H1 (cell line): ENCODE data around the gene RYR3. TPM values are rescaled to one million over a fixed set of nuclear protein-coding genes. Genes with fewer than 3 reads are reported as not detected.

ENCODE experiments used
- CTCF ChIA-PET: fragments of 300-600 bp; sonication (Branson Sonifier 250); formaldehyde crosslinking; loops from one replicate; lab custom pipeline; 2021; ENCODE audit not compliant: partially characterized antibody; lab: Charles Lee
- POLR2A ChIA-PET: fragments of 300-600 bp; sonication (Branson Sonifier 250); formaldehyde crosslinking; loops from one replicate; lab custom pipeline; 2021; ENCODE audit warnings: inconsistent platforms; ENCODE audit not compliant: partially characterized antibody; lab: Charles Lee
- DNase-seq, 2 experiments: peaks; one replicate each; pipeline versions ENCODE4 v3.0.0 to v3.0.0-alpha.2; 2010 to 2022; ENCODE audit warnings: low spot score in 2 of 2, low read depth in 1 of 2, mixed read lengths in 1 of 2
- FAIRE-seq: peaks from 2 replicates; lab custom pipeline; 2011; peaks lifted over from hg19 to GRCh38; lab: Jason Lieb, UNC
- H2AFZ ChIP-seq: 2 replicates; pipeline ENCODE4 v1.8.1; 2012; ENCODE audit warnings: low read length, inconsistent platforms
- H2AK5ac ChIP-seq: 2 replicates; pipeline ENCODE4 v1.6.1; 2013; ENCODE audit warnings: low read depth, low read length
- H2BK120ac ChIP-seq: replicated peaks from 2 replicates; pipeline ENCODE3; 2013; ENCODE audit warnings: low read depth, low read length, inconsistent platforms
- H2BK12ac ChIP-seq: 2 replicates; pipeline ENCODE4 v1.6.1; 2013; ENCODE audit warnings: low read depth, low read length
- H2BK15ac ChIP-seq: 2 replicates; pipeline ENCODE4 v1.6.1; 2013; ENCODE audit warnings: low read length
- H2BK20ac ChIP-seq: 2 replicates; pipeline ENCODE4 v1.6.1; 2013; ENCODE audit warnings: low read length
- H2BK5ac ChIP-seq: 2 replicates; pipeline ENCODE4 v1.6.1; 2013; ENCODE audit warnings: low read depth, low read length
- H3K14ac ChIP-seq: 2 replicates; pipeline ENCODE4 v1.6.1; 2013; ENCODE audit warnings: inconsistent platforms; ENCODE audit not compliant: insufficient read length
- H3K18ac ChIP-seq: 2 replicates; pipeline ENCODE4 v1.6.1; 2013; ENCODE audit warnings: low read length; ENCODE audit errors: extremely low read depth
- H3K23ac ChIP-seq: 2 replicates; pipeline ENCODE4 v1.6.1; 2013; ENCODE audit warnings: inconsistent platforms; ENCODE audit not compliant: insufficient read length
- H3K23me2 ChIP-seq: 2 replicates; pipeline ENCODE4 v1.6.1; 2013; ENCODE audit warnings: low read depth, low read length
- H3K27ac ChIP-seq: 2 replicates; pipeline ENCODE4 v1.6.1; 2011; ENCODE audit warnings: low read depth, low read length, inconsistent platforms
- H3K27me3 ChIP-seq, 4 experiments: replicated peaks in 1 of 4; 1 replicate in 1 of 4; 2 replicates in 3 of 4; pipeline versions ENCODE4 v1.6.1 to v1.8.1; 2011 to 2013; ENCODE audit warnings: low read length in 3 of 4, mild to moderate bottlenecking in 3 of 4, inconsistent platforms in 2 of 4, mixed read lengths in 2 of 4, moderate library complexity in 1 of 4; ENCODE audit not compliant: control insufficient read depth in 3 of 4, insufficient read depth in 3 of 4; ENCODE audit errors: extremely low read depth in 1 of 4
- H3K36me3 ChIP-seq, 4 experiments: 2 replicates each; pipeline versions ENCODE4 v1.6.1 to v1.8.1; 2011 to 2013; ENCODE audit warnings: mild to moderate bottlenecking in 4 of 4, low read length in 3 of 4, moderate library complexity in 2 of 4, control low read depth in 1 of 4, inconsistent platforms in 1 of 4; ENCODE audit not compliant: insufficient read depth in 4 of 4, control insufficient read depth in 2 of 4
- H3K4ac ChIP-seq: replicated peaks from 2 replicates; pipeline ENCODE3; 2013; ENCODE audit warnings: low read length, low read depth, mixed read lengths, inconsistent platforms; ENCODE audit not compliant: insufficient read length
- H3K4me1 ChIP-seq, 4 experiments: replicated peaks in 1 of 4; 1 replicate in 1 of 4; 2 replicates in 3 of 4; pipeline versions ENCODE4 v1.6.1 to v1.8.1; 2011 to 2013; ENCODE audit warnings: low read length in 3 of 4, inconsistent platforms in 2 of 4, mixed read lengths in 1 of 4; ENCODE audit not compliant: insufficient read depth in 4 of 4, control insufficient read depth in 3 of 4
- H3K4me2 ChIP-seq, 2 experiments: 2 replicates each; pipeline versions ENCODE4 v1.6.1 to v1.8.1; 2011 to 2013; ENCODE audit warnings: low read depth in 2 of 2, low read length in 2 of 2, control low read depth in 1 of 2, inconsistent platforms in 1 of 2, mild to moderate bottlenecking in 1 of 2; ENCODE audit not compliant: insufficient read depth in 1 of 2
- H3K4me3 ChIP-seq, 4 experiments: fragments of 200-600, 300-600 bp in 1 of 4; sonication (generic), shearing (Covaris generic), sonication (Bioruptor Twin) in 1 of 4; 2 replicates each; pipeline versions ENCODE4 v1.5.1 to v1.8.1; 2011 to 2016; ENCODE audit warnings: low read length in 4 of 4, low read depth in 3 of 4, control low read depth in 2 of 4, inconsistent platforms in 2 of 4, mild to moderate bottlenecking in 2 of 4, mixed read lengths in 1 of 4, moderate library complexity in 1 of 4; ENCODE audit not compliant: insufficient read depth in 2 of 4; ENCODE audit errors: extremely low read depth in 1 of 4
- H3K56ac ChIP-seq: replicated peaks from 2 replicates; pipeline ENCODE3; 2013; ENCODE audit warnings: low read depth, mild to moderate bottlenecking, mixed read lengths, low read length, inconsistent platforms; ENCODE audit not compliant: insufficient read length
- H3K79me1 ChIP-seq: 2 replicates; pipeline ENCODE4 v1.6.1; 2013; ENCODE audit warnings: low read depth, low read length, control low read depth
- H3K79me2 ChIP-seq, 2 experiments: 2 replicates each; pipeline versions ENCODE4 v1.6.1 to v1.8.1; 2012 to 2013; ENCODE audit warnings: low read length in 2 of 2, mild to moderate bottlenecking in 2 of 2, inconsistent platforms in 1 of 2; ENCODE audit not compliant: insufficient read depth in 2 of 2, control insufficient read depth in 1 of 2
- H3K9ac ChIP-seq, 4 experiments: replicated peaks in 1 of 4; 1 replicate in 1 of 4; 2 replicates in 3 of 4; pipeline versions ENCODE4 v1.6.1 to v1.8.1; 2011 to 2013; ENCODE audit warnings: low read depth in 3 of 4, low read length in 3 of 4, control low read depth in 2 of 4, mild to moderate bottlenecking in 2 of 4, moderate library complexity in 2 of 4, inconsistent platforms in 1 of 4; ENCODE audit errors: extremely low read depth in 1 of 4
- H3K9me3 ChIP-seq, 2 experiments: 2 replicates each; pipeline versions ENCODE4 v1.6.1 to v1.8.1; 2012 to 2013; ENCODE audit warnings: mild to moderate bottlenecking in 2 of 2, moderate library complexity in 2 of 2, control low read depth in 1 of 2, inconsistent platforms in 1 of 2, low read depth in 1 of 2, low read length in 1 of 2, mixed read lengths in 1 of 2; ENCODE audit not compliant: insufficient read depth in 2 of 2
- H4K20me1 ChIP-seq, 2 experiments: replicated peaks in 1 of 2; 2 replicates each; pipeline versions ENCODE3 to v1.8.1; 2011 to 2013; ENCODE audit warnings: inconsistent platforms in 2 of 2, low read length in 2 of 2, mild to moderate bottlenecking in 1 of 2; ENCODE audit not compliant: insufficient read depth in 2 of 2, control insufficient read depth in 1 of 2
- H4K5ac ChIP-seq: 2 replicates; pipeline ENCODE4 v1.6.1; 2013; ENCODE audit warnings: low read length, low read depth, mixed read lengths, inconsistent platforms; ENCODE audit not compliant: insufficient read length
- H4K8ac ChIP-seq: 2 replicates; pipeline ENCODE4 v1.8.0; 2013; ENCODE audit warnings: mild to moderate bottlenecking, moderate library complexity, low read length, inconsistent platforms; ENCODE audit not compliant: insufficient read depth; ENCODE audit errors: extremely low read depth
- H4K91ac ChIP-seq: replicated peaks from 2 replicates; pipeline ENCODE3; 2013; ENCODE audit warnings: low read length, mixed read lengths, inconsistent platforms; ENCODE audit not compliant: insufficient read length
- CHD1 ChIP-seq: IDR thresholded peaks from 2 replicates; pipeline ENCODE4 v1.6.1; 2012; ENCODE audit warnings: low read depth, low read length, improper control_type of control experiment
- FOSL1 ChIP-seq: IDR thresholded peaks from 2 replicates; pipeline ENCODE4 v1.6.1; 2011; ENCODE audit warnings: mild to moderate bottlenecking, low read depth, low read length, moderate library complexity; ENCODE audit not compliant: insufficient read depth
- KDM4A ChIP-seq: IDR thresholded peaks from one replicate; pipeline ENCODE4 v1.7.1; 2012; ENCODE audit warnings: low read depth, mild to moderate bottlenecking, moderate library complexity, low read length, inconsistent platforms; ENCODE audit not compliant: severe bottlenecking
- WGBS, 2 experiments: shearing (Covaris generic) in 1 of 2; methylation state at CpG; one replicate each; pipeline versions ENCODE4 v1.1.6 to v1.1.7; 2013 to 2015; ENCODE audit warnings: low lambda C conversion rate in 2 of 2, mixed read lengths in 2 of 2, inconsistent platforms in 1 of 2, low coverage in 1 of 2, missing lambda C conversion rate in 1 of 2; ENCODE audit not compliant: insufficient replicate concordance in 2 of 2, insufficient coverage in 1 of 2, insufficient read length in 1 of 2; ENCODE audit errors: extremely low coverage in 1 of 2, missing lambda C conversion rate in 1 of 2; 5-methylcytosine and 5-hydroxymethylcytosine counted together
- polyA plus RNA-seq, 7 experiments: library from polyadenylated mRNA; depleted of rRNA in 3 of 7; stranded (reverse) in 5 of 7; unstranded in 2 of 7; fragments of >200 nt in 5 of 7; fragments of 200-250 nt in 2 of 7; gene quantifications; 1 replicate in 5 of 7; 2 replicates in 1 of 7; 4 replicates in 1 of 7; pipeline versions ENCODE4 v1.2.1 to v1.2.3, GENCODE V29; 2011 to 2013; ENCODE audit warnings: missing spikeins in 2 of 7, mixed read lengths in 2 of 7
- total RNA-seq: library from RNA; stranded (reverse); fragmentation: NEBNext Ultra II Directional; extraction: Animal tissue kit (Norgen Biotek cat#: 25700); gene quantifications from 2 replicates; pipeline ENCODE4 v1.2.1, GENCODE V29; 2021

RYR3 gene
- total and polyA plus RNA-seq, 2 of the 8 experiments (the other 6 are each of a cell fraction or from before 2014, with no cell fraction given): 0.33 to 3.4 TPM

- Histone ChIP-seq H2AK5ac (no peak overlapping the region), H3K14ac (no peak overlapping the region), H4K20me1 (no peaks in the 10 kb centered on the region), H3K4ac (no peak overlapping the region), H3K79me2 (no peaks in the 10 kb centered on the region), H2BK15ac (no peak overlapping the region), H2AFZ (no peak overlapping the region), H3K36me3 (no peaks in the 10 kb centered on the region), H3K56ac (no peak overlapping the region), H2BK20ac (no peak overlapping the region), H3K27me3 (no peaks in the 10 kb centered on the region), H3K9ac (no peak overlapping the region), H3K9me3 (no peaks in the 10 kb centered on the region), H4K8ac (no peak overlapping the region), H2BK5ac (no peak overlapping the region), H2BK120ac (no peak overlapping the region), H4K5ac (no peak overlapping the region), H3K27ac (no peak overlapping the region), H3K79me1 (no peaks in the 10 kb centered on the region), H3K4me1 (peaks cover 0 to 2% (median 0%) of the 10 kb centered on the region in 4 experiments; a peak in 1 of 7 replicates), H4K91ac (no peak overlapping the region), H3K23ac (no peak overlapping the region), H2BK12ac (no peak overlapping the region), H3K4me2 (no peak overlapping the region), H3K23me2 (no peaks in the 10 kb centered on the region), H3K18ac (no peak overlapping the region), H3K4me3 (no peak overlapping the region)
- ChIA-PET POLR2A (interaction anchor here (0.6 kb wide), 1 partner anchor 44 kb away, joined by 6 read pairs; no protein-coding TSS in a partner anchor), CTCF (no interaction called here)
- 98% methylated on average over 3 of the region's 3 CpGs; no CpG with 5 or more reads in 1 of the 2 experiments for WGBS, 2 experiments
- DNase-seq (no peak), FAIRE-seq (no peak)
- TF ChIP-seq CHD1: no peak
- no peak for TF ChIP-seq FOSL1
- no peak for TF ChIP-seq KDM4A
Observed at GRCh38 chr15:33545866-33546265, 235.1 kb downstream of the RYR3 start.
